AG04449 (cell line): ENCODE data around the gene SLC12A3.

Experiments used
- CTCF ChIA-PET: fragments of 350-600 bp; formaldehyde crosslinking; extraction: SDS; loops from one replicate; lab custom pipeline; 2021; ENCODE audit warnings: antibody characterized with exemption; lab: Yijun Ruan, JAX
- POLR2A ChIA-PET: fragments of 400-600, 350-600 bp; formaldehyde crosslinking; extraction: SDS; loops from one replicate; lab custom pipeline; 2020; ENCODE audit warnings: antibody characterized with exemption, inconsistent platforms; lab: Yijun Ruan, JAX
- DNase-seq: peaks from one replicate; pipeline ENCODE4 v3.0.0-alpha.2; 2010; ENCODE audit warnings: low read depth, low spot score
- H3K4me3 ChIP-seq: 2 replicates; pipeline ENCODE4 v1.5.1; 2011; ENCODE audit warnings: low read depth, mild to moderate bottlenecking, control low read depth, low read length
- TF ChIP-seq, protein P1 (sequence below): IDR thresholded peaks from one replicate; pipeline ENCODE4 v1.5.1; 2011; ENCODE audit warnings: mild to moderate bottlenecking, moderate library complexity, low read length, control low read depth, inconsistent platforms; ENCODE audit not compliant: insufficient read depth; ENCODE audit errors: missing control alignments

SLC12A3 gene

GRCh38 chr16:56852968-56853367 is 12.0 kb upstream of the SLC12A3 start:
- ChIA-PET CTCF (interaction anchor here (0.7 to 25.7 kb wide), 13 partner anchors 9 to 125 kb away, joined by 3 to 570 read pairs (median 4); partner anchors contain the start of gene SLC12A3), POLR2A (interaction anchor here (0.5 to 0.6 kb wide), 2 partner anchors 9 to 17 kb away, joined by 3 read pairs; no protein-coding TSS in a partner anchor)
- DNase-seq: no peak
- TF ChIP-seq, protein P1, sequence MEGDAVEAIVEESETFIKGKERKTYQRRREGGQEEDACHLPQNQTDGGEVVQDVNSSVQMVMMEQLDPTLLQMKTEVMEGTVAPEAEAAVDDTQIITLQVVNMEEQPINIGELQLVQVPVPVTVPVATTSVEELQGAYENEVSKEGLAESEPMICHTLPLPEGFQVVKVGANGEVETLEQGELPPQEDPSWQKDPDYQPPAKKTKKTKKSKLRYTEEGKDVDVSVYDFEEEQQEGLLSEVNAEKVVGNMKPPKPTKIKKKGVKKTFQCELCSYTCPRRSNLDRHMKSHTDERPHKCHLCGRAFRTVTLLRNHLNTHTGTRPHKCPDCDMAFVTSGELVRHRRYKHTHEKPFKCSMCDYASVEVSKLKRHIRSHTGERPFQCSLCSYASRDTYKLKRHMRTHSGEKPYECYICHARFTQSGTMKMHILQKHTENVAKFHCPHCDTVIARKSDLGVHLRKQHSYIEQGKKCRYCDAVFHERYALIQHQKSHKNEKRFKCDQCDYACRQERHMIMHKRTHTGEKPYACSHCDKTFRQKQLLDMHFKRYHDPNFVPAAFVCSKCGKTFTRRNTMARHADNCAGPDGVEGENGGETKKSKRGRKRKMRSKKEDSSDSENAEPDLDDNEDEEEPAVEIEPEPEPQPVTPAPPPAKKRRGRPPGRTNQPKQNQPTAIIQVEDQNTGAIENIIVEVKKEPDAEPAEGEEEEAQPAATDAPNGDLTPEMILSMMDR: no peak
- H3K4me3 ChIP-seq: no peak overlapping the region

DNA sequence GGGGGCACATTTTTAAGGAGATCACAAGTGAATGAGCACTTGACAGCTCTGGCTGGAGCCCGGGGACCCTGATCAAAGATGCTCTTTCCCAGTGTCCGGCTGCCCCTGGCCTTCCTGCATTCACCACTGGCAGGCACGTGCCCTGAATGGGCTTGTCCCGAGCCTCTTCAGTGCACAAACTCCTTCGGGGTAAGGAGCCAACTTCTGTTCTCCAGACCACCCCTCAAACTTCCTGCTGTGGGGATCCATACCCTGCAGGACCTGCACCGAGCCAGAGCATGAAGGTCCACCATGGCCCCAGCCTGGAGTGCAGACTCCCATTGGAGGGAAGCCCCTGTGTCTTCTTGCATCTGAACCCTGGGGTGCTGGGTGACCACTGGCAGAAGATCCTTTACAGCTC is 9.8 kb upstream of the SLC12A3 start:
- no peak overlapping the region for H3K4me3 ChIP-seq
- DNase-seq: no peak
- ChIA-PET CTCF (interaction anchor here (1.0 to 25.7 kb wide), 4 partner anchors 11 to 75 kb away, joined by 3 to 570 read pairs (median 101); partner anchors contain the start of gene SLC12A3), POLR2A (no interaction called here)
- TF ChIP-seq, protein P1: no peak

DNA sequence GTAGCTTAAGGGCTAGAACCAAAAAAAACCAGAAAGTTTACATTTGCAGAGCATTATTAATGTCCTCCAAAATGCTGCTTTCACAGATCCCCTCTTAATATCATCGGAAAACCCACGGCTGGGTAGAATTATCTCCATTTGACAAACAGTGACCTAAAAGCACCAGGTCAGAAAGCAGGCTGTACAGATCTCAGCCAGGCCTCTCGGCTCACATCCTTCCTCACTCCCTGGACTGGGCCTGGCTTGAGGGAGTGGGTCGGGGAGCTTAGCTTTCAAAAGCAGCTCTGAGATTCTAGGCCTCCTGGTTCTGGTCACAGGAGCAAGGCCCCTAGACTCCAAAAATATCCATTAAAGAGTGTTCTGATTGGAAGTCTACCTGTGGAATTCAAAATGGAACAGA is 9.1 kb upstream of the SLC12A3 start:
- ChIA-PET POLR2A (interaction anchor here (1.0 kb wide), 1 partner anchor 76 kb away, joined by 3 read pairs; no protein-coding TSS in a partner anchor), CTCF (interaction anchor here (1.0 to 25.7 kb wide), 6 partner anchors 11 to 98 kb away, joined by 3 to 570 read pairs (median 4); partner anchors contain the start of gene SLC12A3)
- no peak for DNase-seq
- no peak overlapping the region for H3K4me3 ChIP-seq
- TF ChIP-seq, protein P1: no peak

DNA sequence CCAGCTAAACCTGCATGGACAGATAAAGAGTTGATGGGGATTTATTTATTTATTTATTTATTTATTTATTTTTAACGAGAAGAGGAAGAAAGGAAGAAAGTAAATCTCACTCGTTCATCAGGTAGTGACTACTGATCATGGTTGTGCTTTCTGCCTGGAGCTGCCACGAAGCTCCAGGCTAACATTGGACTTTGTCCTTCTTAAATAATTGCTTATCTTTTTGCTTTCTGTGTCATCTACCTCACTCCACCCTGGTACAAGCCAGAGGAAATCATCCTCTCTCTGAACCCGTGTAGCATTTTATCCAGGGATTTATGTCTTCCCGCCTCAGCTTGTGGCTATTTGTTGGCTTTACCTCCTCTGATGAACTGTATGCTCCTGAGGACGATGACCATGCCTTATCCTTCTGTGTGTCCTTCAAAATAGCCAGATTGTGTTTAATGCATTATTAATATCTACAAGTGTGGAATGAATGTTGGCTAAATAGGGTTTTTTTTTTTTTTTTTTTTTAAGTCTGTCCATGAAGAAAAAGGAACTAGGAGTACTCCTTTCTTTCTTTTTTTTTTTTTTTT is 8.0 kb upstream of the SLC12A3 start:
- H3K4me3 ChIP-seq: no peak overlapping the region
- DNase-seq: no peak
- CTCF ChIA-PET: interaction anchor here (1.4 to 25.7 kb wide), 4 partner anchors 10 to 97 kb away, joined by 4 to 570 read pairs (median 102); partner anchors contain the start of gene SLC12A3
- POLR2A ChIA-PET: interaction anchor here (1.0 kb wide), 1 partner anchor 75 kb away, joined by 3 read pairs; no protein-coding TSS in a partner anchor
- TF ChIP-seq, protein P1: no peak

- no peak for DNase-seq
- TF ChIP-seq, protein P1: no peak
- POLR2A ChIA-PET: no interaction called here
- CTCF ChIA-PET: interaction anchor here (1.0 to 25.7 kb wide), 5 partner anchors 8 to 93 kb away, joined by 3 to 570 read pairs (median 12); partner anchors contain the start of gene SLC12A3
- H3K4me3 ChIP-seq: no peak overlapping the region
Measured at GRCh38 chr16:56858374-56858773, 6.6 kb upstream of the SLC12A3 start.

DNA sequence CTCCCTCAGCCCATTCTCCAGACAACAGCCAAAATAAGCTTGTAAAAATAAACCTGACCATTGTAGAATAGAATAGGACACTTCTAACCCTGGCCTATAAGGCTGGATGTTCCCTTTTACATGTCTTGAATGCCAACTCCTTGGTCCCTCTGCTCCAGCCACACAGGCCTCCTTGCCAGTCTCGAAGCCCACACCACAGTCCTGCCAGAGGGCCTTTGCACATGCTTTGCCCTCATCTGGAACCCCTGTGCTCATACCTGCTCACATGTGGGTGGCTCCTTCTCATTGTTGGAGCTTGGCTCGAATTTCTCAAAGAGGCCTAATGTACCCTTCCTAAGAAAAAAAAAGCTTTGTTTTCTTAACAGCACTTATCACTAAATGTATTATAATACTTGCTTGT is 5.4 kb upstream of the SLC12A3 start:
- ChIA-PET CTCF (interaction anchor here (1.0 to 25.7 kb wide), 5 partner anchors 7 to 92 kb away, joined by 4 to 570 read pairs (median 12); partner anchors contain the start of gene SLC12A3), POLR2A (no interaction called here)
- TF ChIP-seq, protein P1: no peak
- no peak for DNase-seq
- no peak overlapping the region for H3K4me3 ChIP-seq
